Measurements from ENCODE around the gene SSNA1. TPM values are rescaled to one million over a fixed set of nuclear protein-coding genes. Genes with fewer than 3 reads are reported as not detected.

Gene SSNA1
- total and polyA plus RNA-seq, 2 experiments from 2014 or later, result 64.5 to 110 TPM

DNA sequence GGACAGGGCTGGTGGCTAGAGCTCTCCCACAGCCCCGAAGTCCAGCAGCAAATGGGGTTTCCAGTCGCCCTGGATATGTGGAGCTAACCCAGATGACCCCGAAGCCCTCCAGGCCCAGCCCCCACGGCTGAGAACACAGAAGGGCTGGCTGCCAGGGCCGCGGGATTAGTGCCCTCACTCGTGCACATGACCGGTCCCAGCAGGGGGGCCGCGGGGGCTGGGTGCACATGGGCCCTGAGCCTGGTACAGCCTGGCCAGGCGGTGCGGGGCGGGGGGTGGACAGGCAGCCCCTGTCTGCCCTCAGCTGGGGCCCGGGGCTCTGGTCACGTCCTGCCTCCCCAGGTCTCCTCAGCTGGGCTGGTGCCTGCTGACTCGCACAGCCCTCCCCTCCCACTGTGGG is 5.9 kb downstream of the SSNA1 start:
- Histone ChIP-seq H3K4me1 (ENCODE audit: low read depth) (peaks cover 29% of the 10 kb centered on the region), H3K27ac (no peak overlapping the region), H3K36me3 (peaks cover 4% of the 10 kb centered on the region), H3K27me3 (no peaks in the 10 kb centered on the region), H3K4me3 (no peak overlapping the region), H3K9me3 (ENCODE audit: low read depth) (no peaks in the 10 kb centered on the region)
- no peak for DNase-seq (ENCODE audit: low read depth in 1 of 2, low spot score in 1 of 2)
- TF ChIP-seq, protein P1, sequence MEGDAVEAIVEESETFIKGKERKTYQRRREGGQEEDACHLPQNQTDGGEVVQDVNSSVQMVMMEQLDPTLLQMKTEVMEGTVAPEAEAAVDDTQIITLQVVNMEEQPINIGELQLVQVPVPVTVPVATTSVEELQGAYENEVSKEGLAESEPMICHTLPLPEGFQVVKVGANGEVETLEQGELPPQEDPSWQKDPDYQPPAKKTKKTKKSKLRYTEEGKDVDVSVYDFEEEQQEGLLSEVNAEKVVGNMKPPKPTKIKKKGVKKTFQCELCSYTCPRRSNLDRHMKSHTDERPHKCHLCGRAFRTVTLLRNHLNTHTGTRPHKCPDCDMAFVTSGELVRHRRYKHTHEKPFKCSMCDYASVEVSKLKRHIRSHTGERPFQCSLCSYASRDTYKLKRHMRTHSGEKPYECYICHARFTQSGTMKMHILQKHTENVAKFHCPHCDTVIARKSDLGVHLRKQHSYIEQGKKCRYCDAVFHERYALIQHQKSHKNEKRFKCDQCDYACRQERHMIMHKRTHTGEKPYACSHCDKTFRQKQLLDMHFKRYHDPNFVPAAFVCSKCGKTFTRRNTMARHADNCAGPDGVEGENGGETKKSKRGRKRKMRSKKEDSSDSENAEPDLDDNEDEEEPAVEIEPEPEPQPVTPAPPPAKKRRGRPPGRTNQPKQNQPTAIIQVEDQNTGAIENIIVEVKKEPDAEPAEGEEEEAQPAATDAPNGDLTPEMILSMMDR (IDR thresholded peaks at IDR 0.05; ENCODE audit: low read depth, low read length), result no peak

DNA sequence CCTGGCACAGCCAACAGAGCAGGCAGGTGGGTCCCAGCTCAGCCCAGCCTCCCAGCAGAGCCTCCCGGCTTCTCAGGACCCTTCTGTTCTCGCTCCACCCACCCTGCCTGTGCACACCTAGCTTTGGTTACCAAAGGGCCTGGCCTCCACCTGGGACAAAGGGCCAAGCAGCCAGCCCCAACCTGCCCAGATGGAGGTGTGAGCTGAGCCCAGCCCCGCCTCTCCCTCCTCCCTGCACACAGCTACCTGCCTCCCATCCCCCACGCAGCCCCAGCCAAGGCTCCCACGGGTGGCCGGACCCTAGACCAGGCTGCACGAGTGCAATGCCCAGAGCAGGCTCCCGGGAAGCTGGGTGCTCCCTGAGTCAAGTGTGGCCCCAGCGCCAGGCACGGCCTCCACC is 6.4 kb downstream of the SSNA1 start:
- Histone ChIP-seq H3K27me3 (no peaks in the 10 kb centered on the region), H3K36me3 (peaks cover 4% of the 10 kb centered on the region), H3K27ac (no peak overlapping the region), H3K9me3 (ENCODE audit: low read depth) (no peaks in the 10 kb centered on the region), H3K4me3 (no peak overlapping the region), H3K4me1 (ENCODE audit: low read depth) (peaks cover 28% of the 10 kb centered on the region)
- TF ChIP-seq, protein P1 (IDR thresholded peaks at IDR 0.05; ENCODE audit: low read depth, low read length), result no peak
- DNase-seq (ENCODE audit: low read depth in 1 of 2, low spot score in 1 of 2), result no peak

DNA sequence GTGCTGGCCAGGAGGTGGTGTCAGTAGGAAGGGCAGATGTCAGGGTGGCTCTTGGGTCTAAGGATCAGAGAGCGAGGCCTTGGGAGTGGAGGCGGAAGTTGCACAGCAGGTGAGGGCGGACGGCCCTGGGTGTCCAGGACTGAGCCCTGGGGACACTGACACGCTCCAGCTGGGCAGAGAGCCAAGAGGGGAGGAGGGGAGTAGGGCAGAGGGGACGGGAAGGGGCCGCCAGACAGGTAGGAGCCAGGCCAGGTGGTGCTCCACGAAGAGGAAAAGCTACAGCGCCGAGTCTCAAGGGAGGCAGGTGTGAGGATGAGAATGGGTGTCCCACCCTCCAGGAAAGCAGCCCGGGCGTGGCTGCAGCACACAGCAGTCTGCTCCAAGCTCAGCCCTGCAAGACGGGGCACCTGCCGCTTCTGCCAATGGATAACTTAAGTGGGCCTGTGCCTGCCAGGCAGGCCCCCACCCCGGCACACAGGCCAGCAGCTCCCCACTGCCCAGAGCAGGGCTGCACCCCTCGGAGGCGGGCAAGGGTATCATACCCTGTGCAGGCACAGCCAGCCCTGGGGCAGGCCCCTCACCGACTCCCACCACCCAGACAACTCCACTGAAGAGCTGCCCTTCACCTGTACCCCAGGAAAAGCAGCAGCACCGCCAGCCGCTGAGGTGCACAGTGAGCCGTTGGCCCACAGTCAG is 7.2 kb downstream of the SSNA1 start:
- Histone ChIP-seq H3K4me3 (no peak overlapping the region), H3K9me3 (ENCODE audit: low read depth) (no peaks in the 10 kb centered on the region), H3K36me3 (peaks cover 4% of the 10 kb centered on the region), H3K4me1 (ENCODE audit: low read depth) (peaks cover 25% of the 10 kb centered on the region), H3K27ac (no peak overlapping the region), H3K27me3 (no peaks in the 10 kb centered on the region)
- no peak for DNase-seq (ENCODE audit: low read depth in 1 of 2, low spot score in 1 of 2)
- TF ChIP-seq, protein P1 (IDR thresholded peaks at IDR 0.05; ENCODE audit: low read depth, low read length), result no peak

DNA sequence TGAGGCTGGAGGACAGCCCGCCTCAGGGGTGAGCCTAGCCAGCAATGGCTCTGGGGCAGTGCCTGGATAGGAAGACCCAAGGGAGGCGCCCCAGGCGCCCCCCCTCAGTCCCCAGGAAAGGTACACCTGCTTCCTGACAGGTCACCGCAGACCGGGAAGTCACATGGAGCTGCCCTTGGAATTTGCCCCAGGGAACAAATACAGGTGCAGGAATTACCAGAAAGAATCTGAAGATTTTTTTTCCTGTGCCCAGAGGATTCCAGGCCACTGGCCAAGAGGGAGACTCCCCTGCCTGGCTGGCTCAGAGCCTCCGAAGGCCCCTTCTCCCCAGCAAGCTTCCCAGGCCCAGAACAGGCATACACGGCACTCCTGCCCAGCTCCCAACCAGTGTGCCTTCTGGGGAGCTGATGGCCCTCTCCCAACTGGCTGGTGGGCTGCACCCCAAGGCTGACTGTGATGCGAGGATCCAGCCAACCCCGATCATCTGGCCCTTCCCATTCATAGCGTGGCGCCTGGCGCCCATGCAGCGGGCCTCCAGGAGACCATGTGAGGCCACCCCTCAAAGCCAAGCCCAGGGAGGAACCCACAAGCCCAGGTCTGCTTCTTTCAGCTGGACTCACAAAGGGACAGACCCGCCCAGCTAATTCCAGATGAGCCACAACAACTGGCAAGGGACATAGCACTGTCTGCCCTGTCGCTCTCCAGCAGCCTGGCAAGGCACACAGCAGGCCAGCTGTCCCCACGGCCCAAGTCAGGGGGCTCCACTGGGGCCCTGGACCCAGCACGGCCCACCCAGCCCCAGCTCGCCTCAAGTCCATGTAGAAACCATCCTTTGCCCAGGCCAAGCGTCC is 9.8 kb downstream of the SSNA1 start:
- no peaks in the 10 kb centered on the region for H3K9me3 ChIP-seq (ENCODE audit: low read depth)
- no peak overlapping the region for H3K27ac ChIP-seq
- no peaks in the 10 kb centered on the region for H3K36me3 ChIP-seq
- no peak for DNase-seq (ENCODE audit: low read depth in 1 of 2, low spot score in 1 of 2)
- H3K27me3 ChIP-seq, result no peaks in the 10 kb centered on the region
- no peak overlapping the region for H3K4me3 ChIP-seq
- TF ChIP-seq, protein P1 (IDR thresholded peaks at IDR 0.05; ENCODE audit: low read depth, low read length), result no peak
- peaks cover 38% of the 10 kb centered on the region for H3K4me1 ChIP-seq (ENCODE audit: low read depth)

DNA sequence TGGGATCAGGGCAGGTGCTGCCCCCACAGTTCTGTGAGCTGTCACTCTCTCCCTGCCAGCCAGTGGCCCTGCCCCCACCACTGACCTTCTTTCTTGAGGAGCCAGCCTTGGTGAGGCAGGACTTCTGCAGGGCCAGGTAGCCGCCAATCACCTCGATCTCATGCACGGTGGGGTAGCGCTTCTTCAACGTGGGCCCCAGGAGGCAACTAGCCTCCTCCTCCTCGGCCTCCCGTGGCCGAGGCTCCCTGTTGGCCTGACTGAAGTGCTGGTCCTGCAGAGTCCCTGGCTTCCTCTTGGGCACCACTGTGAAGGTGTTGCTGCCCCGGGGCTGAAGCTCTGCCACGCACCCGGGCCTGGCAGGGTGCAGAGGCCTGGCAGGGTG is 10.4 kb downstream of the SSNA1 start:
- Histone ChIP-seq H3K36me3 (no peaks in the 10 kb centered on the region), H3K27ac (no peak overlapping the region), H3K27me3 (no peaks in the 10 kb centered on the region), H3K9me3 (ENCODE audit: low read depth) (no peaks in the 10 kb centered on the region), H3K4me1 (ENCODE audit: low read depth) (peaks cover 44% of the 10 kb centered on the region), H3K4me3 (no peak overlapping the region)
- no peak for DNase-seq (ENCODE audit: low read depth in 1 of 2, low spot score in 1 of 2)
- TF ChIP-seq, protein P1 (IDR thresholded peaks at IDR 0.05; ENCODE audit: low read depth, low read length), result no peak
